ENCODE data around the gene PYM1.

DNA sequence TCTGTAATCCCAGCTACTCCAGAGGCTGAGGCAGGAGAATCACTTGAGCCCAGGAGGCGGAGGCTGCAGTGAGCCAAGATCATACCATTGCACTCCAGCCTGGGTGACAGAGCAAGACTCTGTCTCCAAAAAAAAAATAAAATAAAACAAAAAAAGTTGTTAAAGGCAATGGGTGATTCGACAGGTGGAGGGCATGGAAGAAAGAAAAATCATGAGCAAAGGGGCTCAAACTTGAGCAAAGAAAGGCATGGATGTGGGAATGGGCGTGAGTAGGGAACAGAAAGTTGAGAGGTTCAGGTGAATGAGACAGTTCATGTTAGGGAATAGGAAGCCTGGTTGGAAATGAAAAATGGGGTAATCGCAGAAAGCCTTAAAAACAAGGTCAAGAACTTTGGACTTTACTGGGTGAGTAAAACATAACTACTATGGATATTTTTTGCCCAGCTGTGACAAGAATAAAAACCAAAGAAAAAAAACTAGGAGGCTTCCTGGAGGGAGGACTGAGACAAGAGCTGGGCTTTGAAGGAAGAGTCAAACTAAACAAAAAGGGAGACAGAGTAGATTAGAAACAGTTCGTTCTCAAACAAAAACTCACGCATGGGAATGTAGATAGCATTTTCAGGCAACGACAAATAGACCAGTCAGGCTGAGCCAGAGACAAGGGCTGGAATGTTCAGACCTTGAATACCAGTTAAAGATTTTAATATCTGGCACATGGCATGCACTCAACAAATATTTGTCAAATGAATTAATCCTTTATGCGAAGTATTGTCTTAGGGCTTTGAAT lies 18.8 kb downstream of the PYM1 start:
- TF ChIP-seq POLR2A (IDR thresholded peaks at IDR 0.05; ENCODE audit: low read depth, low read length) (no peak), ELK1 (IDR thresholded peaks at IDR 0.05; ENCODE audit: borderline replicate concordance, low read depth, low read length) (no peak), RCOR1 (IDR thresholded peaks at IDR 0.05; ENCODE audit: insufficient replicate concordance, low read length) (no peak)
- TF ChIP-seq, protein P1, sequence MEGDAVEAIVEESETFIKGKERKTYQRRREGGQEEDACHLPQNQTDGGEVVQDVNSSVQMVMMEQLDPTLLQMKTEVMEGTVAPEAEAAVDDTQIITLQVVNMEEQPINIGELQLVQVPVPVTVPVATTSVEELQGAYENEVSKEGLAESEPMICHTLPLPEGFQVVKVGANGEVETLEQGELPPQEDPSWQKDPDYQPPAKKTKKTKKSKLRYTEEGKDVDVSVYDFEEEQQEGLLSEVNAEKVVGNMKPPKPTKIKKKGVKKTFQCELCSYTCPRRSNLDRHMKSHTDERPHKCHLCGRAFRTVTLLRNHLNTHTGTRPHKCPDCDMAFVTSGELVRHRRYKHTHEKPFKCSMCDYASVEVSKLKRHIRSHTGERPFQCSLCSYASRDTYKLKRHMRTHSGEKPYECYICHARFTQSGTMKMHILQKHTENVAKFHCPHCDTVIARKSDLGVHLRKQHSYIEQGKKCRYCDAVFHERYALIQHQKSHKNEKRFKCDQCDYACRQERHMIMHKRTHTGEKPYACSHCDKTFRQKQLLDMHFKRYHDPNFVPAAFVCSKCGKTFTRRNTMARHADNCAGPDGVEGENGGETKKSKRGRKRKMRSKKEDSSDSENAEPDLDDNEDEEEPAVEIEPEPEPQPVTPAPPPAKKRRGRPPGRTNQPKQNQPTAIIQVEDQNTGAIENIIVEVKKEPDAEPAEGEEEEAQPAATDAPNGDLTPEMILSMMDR (conservative IDR thresholded peaks at IDR 0.05; ENCODE audit: low read depth, low read length) = no peak

All from IMR-90 (cell line).